Measurements from ENCODE around the gene IFT27. TPM values are rescaled to one million over a fixed set of nuclear protein-coding genes. Genes with fewer than 3 reads are reported as not detected.
A peak's percentile ranks its signal among the peaks of the same experiment; 100 is the strongest.

IFT27 gene
- total RNA-seq, 4 donors from 2014 or later: 2.3 to 27.0 (median 15.4) TPM

GRCh38 chr22:36787204-36787988, 11.5 kb upstream of the IFT27 start:
- DNase-seq: no peak
- intact Hi-C loops (cut with DNase I; ENCODE audit: low total_unique reads): loop anchor here (10.0 kb wide), 1 partner anchor 187 kb away; no protein-coding TSS in a partner anchor
- Histone ChIP-seq H3K4me3 (no peak overlapping the region), H3K4me1 (no peaks in the 10 kb centered on the region), H3K27ac (no peak overlapping the region), H3K27me3 (no peaks in the 10 kb centered on the region), H3K36me3 (no peaks in the 10 kb centered on the region), H3K9me3 (no peaks in the 10 kb centered on the region)
- TF ChIP-seq POLR2A (IDR thresholded peaks at IDR 0.05) (no peak), CTCF (IDR thresholded peaks at IDR 0.05) (no peak)

- H3K27ac ChIP-seq: no peak overlapping the region
- no peaks in the 10 kb centered on the region for H3K27me3 ChIP-seq
- intact Hi-C loops (cut with DNase I; ENCODE audit: low total_unique reads): loop anchor here (10.0 kb wide), 1 partner anchor 191 kb away; no protein-coding TSS in a partner anchor
- H3K36me3 ChIP-seq: no peaks in the 10 kb centered on the region
- no peaks in the 10 kb centered on the region for H3K9me3 ChIP-seq
- H3K4me3 ChIP-seq: no peak overlapping the region
- TF ChIP-seq CTCF (IDR thresholded peaks at IDR 0.05) (no peak), POLR2A (IDR thresholded peaks at IDR 0.05) (no peak)
- no peak for DNase-seq
- H3K4me1 ChIP-seq: no peaks in the 10 kb centered on the region
Observed at GRCh38 chr22:36783743-36784142, 7.8 kb upstream of the IFT27 start.

- Histone ChIP-seq H3K27me3 (no peaks in the 10 kb centered on the region), H3K4me3 (no peak overlapping the region), H3K36me3 (no peaks in the 10 kb centered on the region), H3K27ac (no peak overlapping the region), H3K9me3 (no peaks in the 10 kb centered on the region), H3K4me1 (no peaks in the 10 kb centered on the region)
- intact Hi-C loops (cut with DNase I; ENCODE audit: low total_unique reads): loop anchor here (10.0 kb wide), 1 partner anchor 193 kb away; no protein-coding TSS in a partner anchor
- TF ChIP-seq POLR2A (IDR thresholded peaks at IDR 0.05) (peak in 1 of 2 donors; percentile 17), CTCF (IDR thresholded peaks at IDR 0.05) (peak; percentile 81 to 94 (median 89))
- peak; percentile 77 to 82 for DNase-seq
Observed at GRCh38 chr22:36781656-36782627, 6.0 kb upstream of the IFT27 start.

DNA sequence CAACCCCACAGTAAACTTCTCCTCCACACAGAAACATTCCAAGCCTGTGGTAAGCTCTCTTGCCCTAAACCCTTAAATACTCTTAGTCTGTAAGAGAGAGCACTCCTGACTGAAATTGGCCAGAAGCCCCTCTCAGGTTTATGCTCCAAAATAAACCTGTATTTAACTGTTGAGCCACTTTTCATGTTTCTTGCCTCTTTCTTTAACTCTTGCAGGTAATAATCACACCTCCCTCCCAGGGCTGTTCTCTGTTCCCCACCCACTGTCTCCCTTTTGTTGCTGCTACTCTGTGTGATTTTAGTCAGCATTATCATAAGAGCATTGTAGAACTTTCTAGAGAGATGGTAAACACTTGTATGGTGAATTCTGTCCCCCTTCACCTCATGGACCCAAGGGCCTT, 2.1 kb upstream of the IFT27 start:
- no peak overlapping the region for H3K4me3 ChIP-seq
- no peak for DNase-seq
- no peaks in the 10 kb centered on the region for H3K27me3 ChIP-seq
- TF ChIP-seq CTCF (IDR thresholded peaks at IDR 0.05) (no peak), POLR2A (IDR thresholded peaks at IDR 0.05) (no peak)
- intact Hi-C loops (cut with DNase I; ENCODE audit: low total_unique reads): no loop called here
- no peaks in the 10 kb centered on the region for H3K9me3 ChIP-seq
- H3K36me3 ChIP-seq: no peaks in the 10 kb centered on the region
- H3K27ac ChIP-seq: no peak overlapping the region
- H3K4me1 ChIP-seq: no peaks in the 10 kb centered on the region

Data from uterus (tissue), 4 donors.